ENCODE data around the gene SEMA3F. TPM values are rescaled to one million over a fixed set of nuclear protein-coding genes. Genes with fewer than 3 reads are reported as not detected.

SEMA3F gene
- total RNA-seq, 4 donors from 2014 or later, result 106 to 151 (median 120) TPM

DNA sequence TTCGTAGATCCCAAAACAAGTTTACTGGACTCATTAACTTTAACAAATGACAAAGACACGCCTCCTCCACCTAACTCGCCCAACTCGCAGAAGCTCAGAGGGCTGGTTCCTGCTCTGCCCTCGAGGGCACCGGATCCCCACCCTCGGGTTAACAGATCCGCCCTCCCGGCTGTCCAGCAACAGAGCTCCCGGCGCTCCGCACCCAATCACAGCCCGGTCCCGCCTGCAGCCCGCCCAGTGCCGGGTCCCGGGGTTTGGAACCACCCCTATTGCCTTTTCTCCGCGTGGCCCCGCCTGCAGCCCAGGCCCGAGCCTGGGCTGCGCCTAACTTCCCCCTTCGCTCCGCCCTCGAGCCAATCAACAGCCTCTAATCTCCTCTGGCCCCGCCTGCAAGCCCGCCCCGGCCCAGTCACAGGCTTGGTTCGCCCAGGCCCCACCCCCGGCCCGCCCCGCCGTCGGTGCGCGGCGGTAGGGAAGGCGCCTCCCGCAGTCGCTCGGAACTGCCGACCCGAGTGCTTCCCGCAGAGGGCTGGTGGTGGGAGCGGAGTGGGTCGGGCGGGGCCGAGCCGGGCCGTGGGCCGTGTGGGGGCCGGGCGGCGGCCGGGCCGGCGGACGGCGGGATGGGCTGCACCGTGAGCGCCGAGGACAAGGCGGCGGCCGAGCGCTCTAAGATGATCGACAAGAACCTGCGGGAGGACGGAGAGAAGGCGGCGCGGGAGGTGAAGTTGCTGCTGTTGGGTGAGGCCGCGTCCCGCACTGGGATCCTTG is 80.8 kb downstream of the SEMA3F start, which contains the start of gene GNAI2:
Gene GNAI2 (plus strand): TSS at position 489 of the 768 bp plus-strand sequence. CDS start 132 bp downstream, at position 621.
- peak within 1 kb of the TSS; percentile 65 for H3K4me3 ChIP-seq (ENCODE audit: low read depth, poor library complexity, severe bottlenecking)
- TF ChIP-seq, protein P1, sequence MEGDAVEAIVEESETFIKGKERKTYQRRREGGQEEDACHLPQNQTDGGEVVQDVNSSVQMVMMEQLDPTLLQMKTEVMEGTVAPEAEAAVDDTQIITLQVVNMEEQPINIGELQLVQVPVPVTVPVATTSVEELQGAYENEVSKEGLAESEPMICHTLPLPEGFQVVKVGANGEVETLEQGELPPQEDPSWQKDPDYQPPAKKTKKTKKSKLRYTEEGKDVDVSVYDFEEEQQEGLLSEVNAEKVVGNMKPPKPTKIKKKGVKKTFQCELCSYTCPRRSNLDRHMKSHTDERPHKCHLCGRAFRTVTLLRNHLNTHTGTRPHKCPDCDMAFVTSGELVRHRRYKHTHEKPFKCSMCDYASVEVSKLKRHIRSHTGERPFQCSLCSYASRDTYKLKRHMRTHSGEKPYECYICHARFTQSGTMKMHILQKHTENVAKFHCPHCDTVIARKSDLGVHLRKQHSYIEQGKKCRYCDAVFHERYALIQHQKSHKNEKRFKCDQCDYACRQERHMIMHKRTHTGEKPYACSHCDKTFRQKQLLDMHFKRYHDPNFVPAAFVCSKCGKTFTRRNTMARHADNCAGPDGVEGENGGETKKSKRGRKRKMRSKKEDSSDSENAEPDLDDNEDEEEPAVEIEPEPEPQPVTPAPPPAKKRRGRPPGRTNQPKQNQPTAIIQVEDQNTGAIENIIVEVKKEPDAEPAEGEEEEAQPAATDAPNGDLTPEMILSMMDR (IDR thresholded peaks at IDR 0.05), result no peak
- peak in 1 of 2 donors; percentile 53 for TF ChIP-seq POLR2A (IDR thresholded peaks at IDR 0.05)
- DNase-seq (ENCODE audit: low spot score in 2 of 2), result peak; percentile 98 to 100
- intact Hi-C loops (cut with DNase I; ENCODE audit: low total_unique reads), result no loop called here
- 1 to 2% methylated on average over 62 to 75 of the region's 75 CpGs for WGBS, 2 donors

DNA sequence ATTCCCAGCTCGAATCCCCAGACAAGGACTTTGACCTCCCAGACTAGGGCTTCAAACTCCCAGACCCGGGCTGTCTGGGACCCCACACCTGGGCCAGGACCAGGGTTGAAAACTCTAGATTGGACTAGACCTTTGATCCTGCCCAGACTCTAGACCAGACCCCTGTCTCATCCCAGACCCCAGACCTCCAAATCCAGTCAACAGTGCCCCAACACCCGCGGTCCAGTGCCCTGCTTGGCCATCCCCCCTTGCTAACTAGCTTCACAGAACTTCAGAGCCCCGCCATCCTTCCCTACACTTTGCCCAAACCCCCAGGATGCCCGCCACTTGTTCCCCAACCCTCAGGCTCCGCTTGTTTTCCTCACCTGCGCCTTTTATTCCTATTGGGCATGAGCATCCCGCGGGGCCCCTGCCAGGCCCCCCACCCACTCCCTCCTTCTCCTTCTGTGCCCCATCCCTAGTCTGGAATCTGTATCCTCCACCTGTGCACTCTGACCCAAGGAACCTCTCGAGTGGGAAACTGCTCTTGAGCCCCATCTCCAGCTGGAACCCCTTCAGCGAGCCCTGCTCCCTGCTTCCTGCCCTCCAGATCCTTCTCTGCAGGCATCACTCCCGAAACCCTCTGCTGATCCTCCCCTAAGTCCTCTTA is 81.5 kb downstream of the SEMA3F start:
- DNase-seq (ENCODE audit: low spot score in 2 of 2), result no peak
- TF ChIP-seq, protein P1 (IDR thresholded peaks at IDR 0.05), result no peak
- no peak for TF ChIP-seq POLR2A (IDR thresholded peaks at IDR 0.05)

DNA sequence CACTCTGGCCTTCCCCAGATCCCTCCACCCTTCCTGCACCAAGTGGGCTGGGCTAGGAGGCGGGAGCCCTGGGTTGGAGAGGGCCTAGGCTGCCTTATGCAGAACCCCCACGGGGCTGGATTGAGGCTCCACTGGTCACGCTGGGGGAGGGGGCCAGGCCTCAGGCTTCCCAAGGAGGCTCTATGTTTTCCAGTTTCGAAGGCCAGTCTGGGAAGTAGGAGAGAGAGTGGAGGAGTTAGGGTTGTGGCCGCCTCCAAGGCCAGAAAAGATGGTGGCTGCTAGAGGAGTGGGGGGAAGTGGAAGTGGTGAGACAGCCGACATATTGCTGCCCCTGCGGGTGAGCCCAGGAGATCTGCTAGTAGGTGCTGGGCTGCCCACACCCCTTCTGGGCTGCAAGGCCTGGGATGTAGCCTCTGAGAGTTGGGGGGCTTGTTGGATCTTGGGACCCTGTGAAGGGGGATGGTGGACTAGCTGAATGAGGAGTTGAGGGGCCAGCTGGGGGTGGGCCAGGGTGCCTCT is 82.1 kb downstream of the SEMA3F start:
- H3K4me3 ChIP-seq (ENCODE audit: low read depth, poor library complexity, severe bottlenecking), result peak overlapping the region; percentile 65
- no peak for TF ChIP-seq POLR2A (IDR thresholded peaks at IDR 0.05)
- no peak for DNase-seq (ENCODE audit: low spot score in 2 of 2)
- WGBS, 2 donors, result 3 to 6% methylated on average over 7 of the region's 7 CpGs
- intact Hi-C loops (cut with DNase I; ENCODE audit: low total_unique reads), result no loop called here

More for the DNA sequence above, 81.5 kb downstream of the SEMA3F start:
- H3K4me3 ChIP-seq (ENCODE audit: low read depth, poor library complexity, severe bottlenecking), result peak overlapping the region; percentile 65
- 0 to 1% methylated on average over 11 to 13 of the region's 13 CpGs for WGBS, 2 donors
- intact Hi-C loops (cut with DNase I; ENCODE audit: low total_unique reads), result no loop called here

DNA sequence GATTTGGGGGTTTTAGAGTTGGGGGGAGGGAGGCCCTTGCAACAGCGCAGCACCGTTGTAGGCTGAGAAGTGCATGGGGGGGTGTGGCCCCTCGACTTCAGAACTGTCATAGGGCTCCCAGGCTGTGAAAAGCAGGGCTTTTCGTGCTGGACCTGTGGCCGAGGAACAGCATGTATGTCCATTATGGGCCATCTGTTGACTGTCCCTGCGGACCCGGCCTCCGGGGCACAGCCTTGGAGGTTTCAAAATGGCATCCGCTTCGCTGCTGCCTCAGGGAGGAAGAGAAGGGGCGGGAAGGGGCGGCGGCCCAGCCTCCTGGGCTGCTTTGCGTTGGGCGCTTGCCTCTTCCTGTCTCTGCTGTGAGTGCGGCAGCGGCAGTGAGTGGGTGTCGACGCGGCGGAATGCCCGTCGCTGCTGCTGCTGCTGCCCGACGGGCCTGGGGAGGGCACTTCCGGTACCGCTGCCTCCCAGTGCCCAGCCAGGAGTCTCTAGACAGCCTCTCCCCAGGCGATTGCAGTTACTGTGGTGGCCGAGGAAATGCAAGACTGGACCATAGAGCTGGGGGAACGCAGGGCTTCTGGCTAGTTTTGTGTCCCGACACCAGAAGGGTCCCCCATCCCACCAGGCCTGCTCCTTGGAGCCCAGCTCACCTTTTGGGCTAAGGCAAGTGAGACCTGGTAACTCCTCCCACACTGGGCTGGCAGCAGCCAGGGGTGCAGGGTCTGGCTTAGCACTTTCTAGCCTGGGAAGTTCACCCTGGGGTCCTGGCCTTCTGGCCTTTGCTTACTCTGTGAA is 82.8 kb downstream of the SEMA3F start:
- intact Hi-C loops (cut with DNase I; ENCODE audit: low total_unique reads), result no loop called here
- TF ChIP-seq, protein P1 (IDR thresholded peaks at IDR 0.05), result no peak
- no peak for TF ChIP-seq POLR2A (IDR thresholded peaks at IDR 0.05)
- DNase-seq (ENCODE audit: low spot score in 2 of 2), result peak; percentile 83 to 97
- WGBS, 2 donors, result 0% methylated on average over 20 to 28 of the region's 31 CpGs
- peak overlapping the region; percentile 65 for H3K4me3 ChIP-seq (ENCODE audit: low read depth, poor library complexity, severe bottlenecking)

DNA sequence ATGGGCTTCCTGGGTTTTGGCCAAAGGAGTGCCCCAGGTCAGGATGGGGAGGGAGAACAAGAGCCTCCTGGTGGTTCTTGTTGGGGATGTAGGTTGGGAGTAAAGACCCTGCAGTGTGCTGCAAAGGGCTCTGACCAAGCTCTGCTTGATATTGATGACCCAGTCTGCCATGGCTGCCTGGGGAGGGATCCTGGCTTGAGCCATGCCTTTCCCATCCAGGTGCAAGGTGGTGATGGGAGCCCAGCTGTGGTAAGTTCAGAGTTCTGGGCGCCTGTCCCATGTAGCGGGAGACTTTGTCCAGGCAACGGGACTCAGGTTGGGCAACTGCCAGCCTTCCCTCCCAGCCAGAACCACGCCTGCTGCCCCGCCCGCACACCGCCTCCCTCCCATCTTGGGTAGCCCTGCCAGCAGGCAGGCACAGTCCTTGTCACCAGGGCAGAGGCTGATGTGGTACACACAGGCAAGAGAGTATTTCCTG is 83.5 kb downstream of the SEMA3F start:
- TF ChIP-seq POLR2A (IDR thresholded peaks at IDR 0.05), result no peak
- TF ChIP-seq, protein P1 (IDR thresholded peaks at IDR 0.05), result no peak
- H3K4me3 ChIP-seq (ENCODE audit: low read depth, poor library complexity, severe bottlenecking), result no peak overlapping the region
- DNase-seq (ENCODE audit: low spot score in 2 of 2), result peak; percentile 82 to 98
- 4 to 7% methylated on average over 7 of the region's 7 CpGs for WGBS, 2 donors
- intact Hi-C loops (cut with DNase I; ENCODE audit: low total_unique reads), result no loop called here

MicroRNAs encoded within 50 kb of the gene (microRNA counts, 767-probe panel; counts per million panel counts)
- microRNA hsa-miR-566, result 0 to 358 counts per million in 2 donors

Small RNA genes within 50 kb of the gene (microRNA-seq; reads per million reads assigned to microRNA genes)
- gene MIR566 (ENCODE audit: borderline number of aligned reads in 1 of 2, borderline replicate concordance in 2 of 2), result 0 reads per million in 2 donors
- gene MIR5787 (ENCODE audit: borderline number of aligned reads in 1 of 2, borderline replicate concordance in 2 of 2), result 0 reads per million in 2 donors

Other genes starting within 250 kb of the SEMA3F start
- 10 to 100 TPM in 3 of 4 donors, 1 to 10 TPM in 1; 5.6 to 16.7 (median 11.4) TPM for gene MON1A, start 225.5 kb upstream of the SEMA3F start, total RNA-seq
- 100 to 1,000 TPM in 1 of 4 donors, 10 to 100 TPM in 3; 41.4 to 121 (median 54.7) TPM for gene RBM6, start 215.2 kb upstream of the SEMA3F start, total RNA-seq
- 100 to 1,000 TPM; 131 to 244 (median 138) TPM for gene RBM5, start 66.4 kb upstream of the SEMA3F start, total RNA-seq
- gene GNAT1, start 36.3 kb downstream of the SEMA3F start, total RNA-seq, result not detected
- gene SLC38A3, start 49.9 kb downstream of the SEMA3F start, total RNA-seq, result under 1 TPM in 1 of 4 donors, not detected in 3; 0.62 TPM
- gene GNAI2, start 80.9 kb downstream of the SEMA3F start, total RNA-seq, result 100 to 1,000 TPM in 1 of 4 donors, 10 to 100 TPM in 3; 56.5 to 123 (median 74.8) TPM
- gene SEMA3B, start 113.8 kb downstream of the SEMA3F start, total RNA-seq, result 1 to 10 TPM; 1.1 to 7.2 (median 3.3) TPM
- gene LSMEM2, start 123.8 kb downstream of the SEMA3F start, total RNA-seq, result under 1 TPM in 2 of 4 donors, not detected in 2; 0.37 to 0.62 TPM
- 10 to 100 TPM; 32.9 to 69.0 (median 39.8) TPM for gene IFRD2, start 137.1 kb downstream of the SEMA3F start, total RNA-seq
- gene HYAL3, start 144.1 kb downstream of the SEMA3F start, total RNA-seq, result 1 to 10 TPM; 1.9 to 4.1 (median 2.6) TPM
- 10 to 100 TPM; 12.4 to 19.4 (median 15.1) TPM for gene NAA80, start 144.1 kb downstream of the SEMA3F start, total RNA-seq
- gene HYAL1, start 148.2 kb downstream of the SEMA3F start, total RNA-seq, result 10 to 100 TPM; 16.7 to 35.5 (median 20.6) TPM
- 10 to 100 TPM; 44.1 to 95.7 (median 72.9) TPM for gene HYAL2, start 167.4 kb downstream of the SEMA3F start, total RNA-seq
- gene TUSC2, start 172.9 kb downstream of the SEMA3F start, total RNA-seq, result 10 to 100 TPM; 13.1 to 24.2 (median 18.0) TPM
- gene RASSF1, start 185.5 kb downstream of the SEMA3F start, total RNA-seq, result 10 to 100 TPM; 33.5 to 50.0 (median 47.2) TPM
- gene ZMYND10, start 190.4 kb downstream of the SEMA3F start, total RNA-seq, result 1 to 10 TPM in 1 of 4 donors, under 1 TPM in 2, not detected in 1; 0.42 to 1.8 (median 0.74) TPM
- gene NPRL2, start 195.5 kb downstream of the SEMA3F start, total RNA-seq, result 10 to 100 TPM; 17.3 to 28.0 (median 23.2) TPM
- gene CYB561D2, start 195.5 kb downstream of the SEMA3F start, total RNA-seq, result 10 to 100 TPM in 2 of 4 donors, 1 to 10 TPM in 2; 6.0 to 19.7 (median 11.6) TPM
- 10 to 100 TPM; 90.5 to 92.7 (median 92.4) TPM for gene TMEM115, start 204.2 kb downstream of the SEMA3F start, total RNA-seq